ENCODE results near the gene FXYD3.

DNA sequence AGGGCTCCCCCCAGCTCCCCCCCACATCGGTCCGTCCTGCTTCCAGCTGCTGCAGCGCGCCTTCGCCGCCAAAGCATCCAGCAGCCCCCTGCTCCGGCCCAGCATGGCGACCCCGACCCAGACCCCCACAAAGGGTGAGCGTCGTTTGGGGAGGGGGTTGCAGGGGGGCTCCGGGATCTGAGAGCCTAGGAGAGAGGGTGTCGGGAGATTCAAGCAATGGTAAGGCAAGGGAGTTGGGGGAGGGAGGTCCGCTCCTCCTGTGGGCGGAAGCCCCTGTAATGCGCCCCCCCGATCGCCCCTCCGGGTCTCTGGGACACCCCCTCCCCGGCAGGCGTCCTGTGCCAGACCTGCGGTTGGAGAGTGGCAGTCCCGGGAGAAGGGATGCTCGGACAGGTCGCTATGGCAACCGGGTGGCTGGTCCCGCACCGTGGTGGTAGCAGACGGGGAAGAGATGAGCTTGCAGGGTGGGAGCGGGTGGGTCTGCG lies 27.6 kb downstream of the FXYD3 start, which contains the start of gene FXYD7:
- TF ChIP-seq, protein P1, sequence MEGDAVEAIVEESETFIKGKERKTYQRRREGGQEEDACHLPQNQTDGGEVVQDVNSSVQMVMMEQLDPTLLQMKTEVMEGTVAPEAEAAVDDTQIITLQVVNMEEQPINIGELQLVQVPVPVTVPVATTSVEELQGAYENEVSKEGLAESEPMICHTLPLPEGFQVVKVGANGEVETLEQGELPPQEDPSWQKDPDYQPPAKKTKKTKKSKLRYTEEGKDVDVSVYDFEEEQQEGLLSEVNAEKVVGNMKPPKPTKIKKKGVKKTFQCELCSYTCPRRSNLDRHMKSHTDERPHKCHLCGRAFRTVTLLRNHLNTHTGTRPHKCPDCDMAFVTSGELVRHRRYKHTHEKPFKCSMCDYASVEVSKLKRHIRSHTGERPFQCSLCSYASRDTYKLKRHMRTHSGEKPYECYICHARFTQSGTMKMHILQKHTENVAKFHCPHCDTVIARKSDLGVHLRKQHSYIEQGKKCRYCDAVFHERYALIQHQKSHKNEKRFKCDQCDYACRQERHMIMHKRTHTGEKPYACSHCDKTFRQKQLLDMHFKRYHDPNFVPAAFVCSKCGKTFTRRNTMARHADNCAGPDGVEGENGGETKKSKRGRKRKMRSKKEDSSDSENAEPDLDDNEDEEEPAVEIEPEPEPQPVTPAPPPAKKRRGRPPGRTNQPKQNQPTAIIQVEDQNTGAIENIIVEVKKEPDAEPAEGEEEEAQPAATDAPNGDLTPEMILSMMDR (IDR thresholded peaks at IDR 0.05; ENCODE audit: poor library complexity, severe bottlenecking), result no peak
- TF ChIP-seq SMC3 (conservative IDR thresholded peaks at IDR 0.05; ENCODE audit: poor library complexity) (no peak), EZH2 (IDR thresholded peaks at IDR 0.05; ENCODE audit: borderline replicate concordance, insufficient read depth, low read length, poor library complexity, severe bottlenecking) (no peak), POLR2AphosphoS5 (IDR thresholded peaks at IDR 0.05) (peak; percentile 5), EP300 (conservative IDR thresholded peaks at IDR 0.05; ENCODE audit: poor library complexity, severe bottlenecking) (no peak), TAF1 (IDR thresholded peaks at IDR 0.05; ENCODE audit: low read depth) (peak; percentile 43), RAD21 (conservative IDR thresholded peaks at IDR 0.05) (no peak), MXI1 (conservative IDR thresholded peaks at IDR 0.05; ENCODE audit: poor library complexity, severe bottlenecking) (peak; percentile 21)
- TF ChIP-seq, protein P2, sequence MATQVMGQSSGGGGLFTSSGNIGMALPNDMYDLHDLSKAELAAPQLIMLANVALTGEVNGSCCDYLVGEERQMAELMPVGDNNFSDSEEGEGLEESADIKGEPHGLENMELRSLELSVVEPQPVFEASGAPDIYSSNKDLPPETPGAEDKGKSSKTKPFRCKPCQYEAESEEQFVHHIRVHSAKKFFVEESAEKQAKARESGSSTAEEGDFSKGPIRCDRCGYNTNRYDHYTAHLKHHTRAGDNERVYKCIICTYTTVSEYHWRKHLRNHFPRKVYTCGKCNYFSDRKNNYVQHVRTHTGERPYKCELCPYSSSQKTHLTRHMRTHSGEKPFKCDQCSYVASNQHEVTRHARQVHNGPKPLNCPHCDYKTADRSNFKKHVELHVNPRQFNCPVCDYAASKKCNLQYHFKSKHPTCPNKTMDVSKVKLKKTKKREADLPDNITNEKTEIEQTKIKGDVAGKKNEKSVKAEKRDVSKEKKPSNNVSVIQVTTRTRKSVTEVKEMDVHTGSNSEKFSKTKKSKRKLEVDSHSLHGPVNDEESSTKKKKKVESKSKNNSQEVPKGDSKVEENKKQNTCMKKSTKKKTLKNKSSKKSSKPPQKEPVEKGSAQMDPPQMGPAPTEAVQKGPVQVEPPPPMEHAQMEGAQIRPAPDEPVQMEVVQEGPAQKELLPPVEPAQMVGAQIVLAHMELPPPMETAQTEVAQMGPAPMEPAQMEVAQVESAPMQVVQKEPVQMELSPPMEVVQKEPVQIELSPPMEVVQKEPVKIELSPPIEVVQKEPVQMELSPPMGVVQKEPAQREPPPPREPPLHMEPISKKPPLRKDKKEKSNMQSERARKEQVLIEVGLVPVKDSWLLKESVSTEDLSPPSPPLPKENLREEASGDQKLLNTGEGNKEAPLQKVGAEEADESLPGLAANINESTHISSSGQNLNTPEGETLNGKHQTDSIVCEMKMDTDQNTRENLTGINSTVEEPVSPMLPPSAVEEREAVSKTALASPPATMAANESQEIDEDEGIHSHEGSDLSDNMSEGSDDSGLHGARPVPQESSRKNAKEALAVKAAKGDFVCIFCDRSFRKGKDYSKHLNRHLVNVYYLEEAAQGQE (IDR thresholded peaks at IDR 0.05; ENCODE audit: borderline replicate concordance), result peak; percentile 28
